Fibroblast of skin of right biceps (primary cell): ENCODE results near the gene ERGIC1.
"Not testable (repeated sequence)": the region's sequence is repeated elsewhere in the genome, so short reads cannot be mapped to it uniquely, and the experiment has no call there.

Experiments used
- DNase-seq: peaks from one replicate; pipeline ENCODE4 v3.0.0-alpha.2; 2013

Gene ERGIC1

GRCh38 chr5:172883066-172883465 lies 49.0 kb downstream of the ERGIC1 start:
- DNase-seq: no peak

- DNase-seq: no peak
Observed at GRCh38 chr5:172885597-172886340, 51.7 kb downstream of the ERGIC1 start.

- DNase-seq: no peak
Observed at GRCh38 chr5:172886476-172886875, 52.4 kb downstream of the ERGIC1 start.

GRCh38 chr5:172886974-172887501 lies 53.0 kb downstream of the ERGIC1 start:
- DNase-seq: peak; percentile 96

DNA sequence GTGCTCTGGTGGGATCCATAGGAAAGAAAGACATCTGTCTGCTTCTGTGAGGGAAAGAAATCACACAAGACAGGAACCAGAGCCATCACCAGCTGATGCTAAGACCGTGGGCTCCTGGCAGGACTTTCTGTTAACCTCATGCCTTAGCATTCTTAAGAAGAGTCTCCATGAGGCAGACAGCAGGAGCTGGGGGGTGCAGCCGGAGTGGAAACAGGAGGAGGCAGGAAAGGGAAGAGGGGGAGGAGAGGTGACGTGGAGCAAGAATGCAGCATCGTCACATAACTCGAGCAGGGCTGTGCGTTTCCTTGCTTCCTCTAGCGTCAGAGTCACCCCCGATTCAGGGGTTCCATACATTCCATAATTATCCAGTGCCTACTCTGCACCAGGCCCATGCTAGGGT lies 53.6 kb downstream of the ERGIC1 start:
- DNase-seq: peak; percentile 97

GRCh38 chr5:172890659-172891058 lies 56.6 kb downstream of the ERGIC1 start:
- DNase-seq: no peak

GRCh38 chr5:172891716-172892421 lies 57.8 kb downstream of the ERGIC1 start:
- DNase-seq: no peak

DNA sequence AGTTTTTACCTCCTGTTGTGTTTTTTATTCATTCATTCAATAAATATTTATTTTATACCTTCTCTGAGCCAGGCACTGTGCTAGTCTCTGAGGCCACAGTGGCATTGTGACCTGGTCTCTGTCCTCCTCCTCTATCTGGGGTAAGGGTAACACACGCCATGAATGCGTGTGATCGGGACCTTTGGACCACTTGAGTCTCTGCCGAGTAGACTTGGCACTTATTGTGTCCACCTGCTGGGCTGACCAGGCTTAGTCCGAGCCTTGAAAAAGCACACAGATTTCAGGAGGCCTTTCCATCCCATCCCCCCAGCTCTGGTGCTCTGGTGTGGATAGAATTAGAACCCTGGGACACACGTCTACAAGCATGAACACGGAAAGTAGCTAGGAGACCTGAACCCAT lies 58.7 kb downstream of the ERGIC1 start:
- no peak for DNase-seq

DNA sequence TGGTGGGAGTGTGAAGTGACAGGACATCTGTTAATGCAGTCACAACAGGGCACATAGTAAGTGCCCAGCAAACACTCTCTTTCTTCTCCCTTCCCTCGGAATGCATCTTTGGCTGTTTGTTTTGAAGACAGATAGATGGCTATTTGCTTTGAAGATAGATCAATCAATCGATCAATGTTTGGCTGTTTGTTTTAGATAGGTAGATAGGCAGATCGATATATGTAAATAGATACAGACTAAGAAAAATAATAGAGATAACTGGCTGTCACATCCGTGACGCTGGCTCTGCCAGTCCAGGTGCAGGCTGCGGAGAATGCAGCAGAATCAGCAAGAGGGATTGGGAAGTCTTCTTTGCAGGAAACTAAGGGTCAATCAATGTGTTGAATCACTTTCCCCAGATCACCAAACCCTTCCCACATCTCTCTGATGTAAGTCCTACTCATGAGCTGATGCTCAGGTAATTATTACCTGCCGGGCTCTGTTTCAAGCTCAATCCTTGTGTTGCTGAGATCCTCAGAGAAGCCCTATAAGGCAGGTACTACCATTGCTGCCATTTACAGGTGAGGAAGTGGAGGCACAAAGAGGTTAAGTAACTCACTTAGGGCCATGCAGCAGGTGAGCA lies 60.8 kb downstream of the ERGIC1 start:
- DNase-seq: no peak

DNA sequence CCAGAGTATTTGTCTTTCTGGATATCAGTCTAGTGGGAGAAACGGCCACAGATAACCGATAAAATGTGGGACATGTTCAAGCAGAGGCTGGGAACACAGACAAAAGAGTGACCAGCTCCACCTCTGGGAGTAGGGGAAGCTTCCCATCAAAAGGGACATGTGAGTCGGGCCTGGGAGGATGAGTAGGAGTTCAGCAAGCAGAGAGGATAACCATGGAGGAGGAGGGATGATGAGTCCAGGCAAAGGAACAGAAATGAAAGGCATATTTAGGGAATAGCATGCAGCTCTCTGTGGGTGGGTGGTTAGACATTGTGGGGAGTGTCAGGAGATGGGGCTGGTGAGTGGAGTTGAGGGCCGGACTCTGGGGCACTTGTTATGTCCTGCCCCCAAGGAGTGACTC lies 61.5 kb downstream of the ERGIC1 start:
- DNase-seq: no peak

- no peak for DNase-seq
Observed at GRCh38 chr5:172896465-172896864, 62.4 kb downstream of the ERGIC1 start.

DNA sequence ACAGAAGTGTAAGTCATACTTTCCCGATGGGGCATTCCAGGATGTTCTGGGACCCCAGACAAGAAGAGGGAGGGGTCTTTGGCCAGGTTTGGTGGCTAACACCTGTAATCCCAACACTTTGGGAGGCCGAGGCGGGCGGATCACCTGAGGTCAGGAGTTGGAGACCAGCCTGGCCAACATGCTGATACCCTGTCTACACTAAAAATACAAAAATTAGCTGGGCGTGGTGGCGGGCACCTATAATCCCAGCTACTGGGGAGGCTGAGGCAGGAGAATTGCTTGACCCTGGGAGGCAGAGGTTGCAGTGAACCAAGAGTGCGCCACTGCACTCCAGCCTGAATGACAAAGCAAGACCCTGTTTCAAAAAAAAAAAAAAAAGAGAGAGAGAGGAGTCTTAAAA lies 63.0 kb downstream of the ERGIC1 start:
- not testable (repeated sequence) for DNase-seq

DNA sequence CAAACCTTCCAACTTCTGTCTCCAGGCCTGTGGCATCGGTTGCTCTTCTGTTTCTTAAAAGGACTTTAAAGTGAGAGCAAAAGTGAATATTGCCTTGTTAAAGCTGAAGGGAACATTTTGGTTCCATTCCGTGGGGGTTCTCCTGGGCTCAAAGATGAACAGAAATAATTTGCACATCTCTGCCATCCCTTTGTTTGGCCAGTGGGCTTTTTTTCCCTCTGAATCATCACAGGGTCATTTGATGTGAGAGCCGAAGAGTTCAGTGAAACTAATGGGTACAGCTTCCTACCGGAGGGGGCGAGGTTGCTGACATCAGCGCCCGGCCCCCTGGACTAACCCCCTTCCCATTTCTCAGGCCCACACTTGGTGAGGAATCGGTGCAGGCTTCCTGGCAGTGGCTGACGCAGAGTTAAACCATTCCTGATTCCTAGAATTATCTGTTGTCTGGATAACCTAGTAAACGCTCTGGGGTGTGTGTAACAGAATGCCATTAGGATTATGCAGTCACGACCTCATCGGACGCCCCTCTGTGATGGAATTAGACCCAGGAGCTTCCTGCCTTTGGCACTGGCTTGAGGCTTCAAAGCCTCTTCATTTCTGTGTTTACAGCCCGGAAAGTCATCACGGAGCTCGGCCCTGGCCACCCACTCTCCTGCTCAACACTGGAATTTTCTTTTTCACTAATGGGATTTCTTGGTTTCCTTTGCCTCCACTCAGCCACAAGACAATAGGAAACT lies 63.6 kb downstream of the ERGIC1 start:
- DNase-seq: peak; percentile 98

- no peak for DNase-seq
Observed at GRCh38 chr5:172898218-172898842, 64.3 kb downstream of the ERGIC1 start.

GRCh38 chr5:172898843-172899369 lies 64.9 kb downstream of the ERGIC1 start:
- DNase-seq: no peak

DNA sequence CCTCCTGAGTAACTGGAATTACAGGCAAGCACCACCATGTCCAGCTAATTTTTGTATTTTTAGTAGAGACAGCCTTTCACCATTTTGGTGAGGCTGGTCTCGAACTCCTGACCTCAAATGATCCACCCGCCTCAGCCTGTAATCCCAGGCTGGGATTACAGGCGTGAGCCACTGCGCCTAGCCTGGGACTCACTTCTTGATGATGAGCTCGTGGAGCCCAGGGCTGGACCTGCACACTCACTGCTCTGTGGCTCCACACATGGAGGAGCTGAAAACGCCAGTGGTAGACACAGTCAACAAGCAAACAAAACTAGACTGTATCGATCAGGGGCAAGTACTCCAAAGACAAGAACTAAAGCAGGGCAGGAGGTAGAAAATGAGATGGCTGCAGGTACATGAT lies 65.4 kb downstream of the ERGIC1 start:
- no peak for DNase-seq

DNA sequence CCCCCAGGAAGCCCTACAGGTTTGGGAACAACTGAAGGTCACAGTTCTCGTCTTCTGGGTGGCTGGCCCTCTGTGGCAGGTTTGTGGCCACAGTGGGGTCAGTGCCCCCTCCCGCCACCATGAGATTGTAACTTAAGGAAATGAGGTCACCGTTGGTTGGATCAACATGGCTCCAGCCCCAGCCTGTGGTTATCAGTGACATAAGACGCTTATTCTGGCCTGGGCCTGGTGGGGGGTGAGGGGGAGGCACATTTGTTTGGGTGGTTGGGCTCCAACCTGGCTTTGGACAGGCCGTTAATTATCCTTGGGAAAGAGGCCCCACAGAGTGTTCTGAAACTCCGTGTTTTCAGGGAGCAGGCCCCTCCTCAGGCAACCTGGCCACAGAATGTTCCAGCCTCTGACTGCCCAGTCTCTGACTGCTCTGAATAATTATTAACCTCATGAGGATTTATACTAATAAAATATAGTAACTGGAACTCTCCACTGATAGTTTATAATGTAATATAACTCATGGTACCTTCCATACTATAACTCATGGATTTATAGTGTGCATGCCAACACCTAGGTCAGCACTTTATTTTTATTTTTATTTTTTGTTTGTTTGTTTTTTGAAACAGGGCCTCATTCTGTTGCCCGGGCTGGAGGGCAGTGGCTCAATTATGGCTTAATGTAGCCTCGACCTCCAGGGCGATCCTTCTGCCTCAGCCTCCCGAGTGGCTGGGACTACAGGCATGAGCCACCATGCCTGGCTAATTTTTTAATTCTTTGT lies 67.1 kb downstream of the ERGIC1 start:
- peak; percentile 90 for DNase-seq

- peak; percentile 75 for DNase-seq
Observed at GRCh38 chr5:172901788-172902496, 67.9 kb downstream of the ERGIC1 start.

DNA sequence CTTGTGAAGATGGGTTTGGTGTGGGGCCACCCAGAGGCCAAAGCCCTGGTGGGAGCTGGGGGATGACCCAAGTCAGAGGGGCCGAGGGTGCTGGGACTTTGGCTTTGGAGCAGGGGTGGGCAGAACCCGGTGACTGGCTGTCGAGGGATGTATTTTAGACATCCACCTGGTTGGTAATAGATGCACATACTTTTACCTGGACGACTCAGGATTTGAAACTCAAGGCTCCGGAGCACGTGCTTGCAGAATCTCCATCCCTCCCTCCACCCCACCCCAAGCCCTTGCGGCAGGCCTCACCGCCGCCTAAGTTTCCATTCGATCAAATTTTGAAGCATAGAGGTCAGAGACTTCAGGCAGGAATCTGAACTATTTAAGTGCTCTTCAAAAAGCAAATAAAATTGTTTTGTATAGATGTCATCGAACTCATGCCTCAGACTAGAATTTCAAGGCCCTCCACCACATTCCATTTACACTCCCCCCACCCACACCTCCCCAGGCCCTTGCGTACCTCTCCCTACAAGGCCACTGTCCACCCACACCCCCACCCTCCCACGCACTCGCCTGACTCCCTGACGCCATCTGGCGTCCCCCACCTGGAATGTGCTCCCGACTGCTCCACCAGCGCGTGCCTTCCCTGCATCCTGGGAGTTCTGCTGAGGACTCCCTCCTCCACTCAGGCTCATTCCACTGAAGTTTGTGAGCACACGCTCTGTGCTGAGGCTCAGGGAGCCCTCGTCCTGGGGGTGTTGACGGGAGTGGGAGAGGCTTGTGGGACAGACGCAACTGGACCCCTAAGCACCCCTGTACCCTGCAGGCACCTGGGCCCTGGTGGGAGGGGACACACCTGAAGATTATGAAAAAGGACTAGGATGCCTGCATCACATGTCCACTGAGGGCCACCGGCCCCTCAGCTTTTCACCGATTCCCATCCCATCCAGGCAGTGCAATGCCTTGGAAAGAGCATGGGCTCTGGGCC lies 68.7 kb downstream of the ERGIC1 start:
- peak; percentile 97 for DNase-seq

- DNase-seq: peak; percentile 97
Observed at GRCh38 chr5:172903790-172904189, 69.7 kb downstream of the ERGIC1 start.
